SK-N-MC (cell line): ENCODE results near the gene CYTH3.

Source experiments
- EZH2 ChIP-seq: fragments of 200-600 bp; sonication (generic); IDR thresholded peaks from one replicate; pipeline ENCODE4 v1.6.1; 2017; ENCODE audit warnings: antibody characterized with exemption
- FOXP2 ChIP-seq: optimal IDR thresholded peaks from 2 replicates; pipeline ENCODE3; 2011; ENCODE audit warnings: mild to moderate bottlenecking, moderate library complexity; ENCODE audit not compliant: insufficient read depth; ENCODE audit errors: extremely low read length, control extremely low read depth
- POLR2AphosphoS5 ChIP-seq: IDR thresholded peaks from 2 replicates; pipeline ENCODE4 v1.6.1; 2012; ENCODE audit warnings: mild to moderate bottlenecking, low read depth, low read length, borderline replicate concordance

GRCh38 chr7:6273380-6273837 lies 985 bp upstream of the CYTH3 start:
- TF ChIP-seq POLR2AphosphoS5 (no peak), EZH2 (no peak), FOXP2 (no peak)
